Limb (tissue), 2 donors: ENCODE measurements around the gene GSN.
A peak's percentile ranks its signal among the peaks of the same experiment; 100 is the strongest.

Source experiments
- DNase-seq, 2 donors: peaks; one replicate each; pipeline ENCODE4 v3.0.0-alpha.2; 2016; ENCODE audit errors: extremely low spot score in 2 of 2

GSN gene

GRCh38 chr9:121267689-121268597 lies at the start of gene GSN:
Gene GSN, plus strand, starts transcription at chr9:121268162. Its CDS starts 33,810 bp downstream, at chr9:121301972.
- DNase-seq, result peak; percentile 72 to 89

GRCh38 chr9:121218357-121219027 lies 49.5 kb upstream of the GSN start:
- no peak for DNase-seq

- DNase-seq, result no peak
Measured at GRCh38 chr9:121219530-121219929, 48.4 kb upstream of the GSN start.

- DNase-seq, result peak; percentile 18 to 41
Measured at GRCh38 chr9:121220996-121221663, 46.8 kb upstream of the GSN start.

GRCh38 chr9:121221664-121222055 lies 46.3 kb upstream of the GSN start:
- DNase-seq, result no peak

GRCh38 chr9:121222524-121223171 lies 45.3 kb upstream of the GSN start:
- DNase-seq, result no peak

- DNase-seq, result no peak
Measured at GRCh38 chr9:121225240-121225639, 42.7 kb upstream of the GSN start.

GRCh38 chr9:121226175-121226574 lies 41.8 kb upstream of the GSN start:
- no peak for DNase-seq

GRCh38 chr9:121227862-121228261 lies 40.1 kb upstream of the GSN start:
- no peak for DNase-seq

GRCh38 chr9:121230256-121230655 lies 37.7 kb upstream of the GSN start:
- DNase-seq, result no peak

GRCh38 chr9:121232251-121232650 lies 35.7 kb upstream of the GSN start:
- no peak for DNase-seq

GRCh38 chr9:121233906-121234831 lies 33.8 kb upstream of the GSN start:
- no peak for DNase-seq

- DNase-seq, result no peak
Measured at GRCh38 chr9:121234832-121235161, 33.2 kb upstream of the GSN start.

- no peak for DNase-seq
Measured at GRCh38 chr9:121235512-121235911, 32.5 kb upstream of the GSN start.

- no peak for DNase-seq
Measured at GRCh38 chr9:121237916-121238315, 30.0 kb upstream of the GSN start.

GRCh38 chr9:121239071-121239470 lies 28.9 kb upstream of the GSN start:
- no peak for DNase-seq

GRCh38 chr9:121239851-121240250 lies 28.1 kb upstream of the GSN start:
- DNase-seq, result no peak

- peak in 1 of 2 donors; percentile 25 for DNase-seq
Measured at GRCh38 chr9:121240472-121241135, 27.4 kb upstream of the GSN start.

- no peak for DNase-seq
Measured at GRCh38 chr9:121242219-121242958, 25.6 kb upstream of the GSN start.
